T-helper 22 cell (primary cell): ENCODE measurements around the gene DSCAML1.
"Not testable (repeated sequence)": the region's sequence is repeated elsewhere in the genome, so short reads cannot be mapped to it uniquely, and the experiment has no call there.

Source experiments
- DNase-seq: peaks from one replicate; pipeline ENCODE4 v3.0.0-alpha.2; 2020; ENCODE audit warnings: low read depth

DSCAML1 gene

GRCh38 chr11:117817368-117818040 is 20.5 kb upstream of the DSCAML1 start:
- peak; percentile 47 for DNase-seq

DNA sequence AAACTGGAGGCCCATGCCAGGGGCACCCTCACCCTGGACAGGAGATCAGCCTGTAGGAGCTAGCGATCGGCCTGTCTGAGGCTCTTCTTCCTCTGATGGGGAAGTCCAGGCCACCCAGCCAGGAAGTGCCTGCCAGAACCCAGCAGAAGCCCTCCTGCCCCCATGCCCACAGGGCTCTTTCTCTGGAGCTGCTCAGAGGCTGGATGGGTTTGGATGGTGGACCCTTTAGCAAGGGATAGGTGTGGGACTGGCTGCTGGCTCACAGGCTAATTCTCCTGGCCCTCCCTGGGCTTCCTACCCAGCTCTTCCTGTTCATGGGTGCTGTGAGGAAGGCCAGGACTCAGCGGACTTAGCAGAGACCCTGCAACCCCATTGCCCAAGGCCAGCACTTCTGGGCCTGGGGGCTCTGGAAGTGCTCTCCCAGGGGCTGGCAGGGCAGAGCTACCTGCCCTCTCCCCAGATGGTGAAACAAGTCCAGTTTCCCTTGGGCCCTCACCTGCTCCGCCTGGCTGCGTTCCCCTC is 19.9 kb upstream of the DSCAML1 start:
- no peak for DNase-seq

DNA sequence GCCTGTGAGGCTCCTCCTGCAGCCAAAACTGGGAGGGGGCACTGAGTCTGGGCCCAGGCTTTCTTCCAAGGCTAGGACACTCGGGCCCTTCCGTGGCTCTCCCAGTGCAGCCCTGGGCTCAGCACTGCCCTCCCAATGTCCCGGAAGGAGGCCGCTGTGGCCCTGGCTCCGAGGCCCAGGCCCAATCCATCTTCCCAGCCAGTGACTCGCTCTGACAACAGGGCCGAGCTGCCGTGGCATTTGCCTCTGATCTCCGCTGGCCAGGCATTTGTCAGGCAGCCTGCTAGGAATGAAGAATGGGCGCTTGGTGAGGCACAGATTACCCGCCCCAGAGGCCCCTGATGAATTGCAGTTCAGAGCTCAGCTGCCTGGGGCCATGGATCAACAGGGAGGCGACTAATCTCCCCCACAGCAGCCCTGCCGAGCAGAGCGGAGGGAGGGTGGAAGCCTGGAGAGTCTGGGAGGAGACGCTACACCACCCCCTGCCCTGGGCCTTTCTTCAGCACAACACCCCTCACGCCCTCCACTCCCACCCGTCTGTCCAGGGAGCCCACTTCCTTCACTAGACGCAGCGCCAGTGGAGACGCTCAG is 19.2 kb upstream of the DSCAML1 start:
- no peak for DNase-seq

GRCh38 chr11:117815262-117815803 is 18.3 kb upstream of the DSCAML1 start:
- peak; percentile 66 for DNase-seq

DNA sequence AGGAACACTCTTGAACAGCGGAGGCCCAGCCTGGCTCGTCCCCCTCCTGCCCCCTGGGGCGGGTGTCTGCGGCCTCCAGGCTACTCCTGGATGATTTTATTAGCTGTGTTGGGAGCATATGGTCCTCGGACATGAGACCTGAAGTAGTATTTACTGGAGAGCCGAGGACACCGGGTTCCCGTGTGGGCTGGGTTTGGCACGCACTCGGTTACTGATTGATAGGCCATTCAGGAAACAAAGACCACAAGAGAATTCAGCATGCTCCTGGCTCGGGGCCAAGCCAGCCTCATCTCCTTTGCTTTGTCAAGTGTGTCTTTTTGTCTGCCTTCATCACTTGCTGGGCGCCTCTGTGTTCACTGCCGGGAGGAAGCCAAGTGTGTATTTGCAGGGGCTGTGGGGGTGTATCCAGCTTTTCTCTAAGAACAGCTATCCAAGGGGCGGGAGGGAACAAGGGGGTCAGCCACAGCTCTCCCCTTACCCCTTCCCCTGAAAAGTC is 17.8 kb upstream of the DSCAML1 start:
- DNase-seq = peak; percentile 72

DNA sequence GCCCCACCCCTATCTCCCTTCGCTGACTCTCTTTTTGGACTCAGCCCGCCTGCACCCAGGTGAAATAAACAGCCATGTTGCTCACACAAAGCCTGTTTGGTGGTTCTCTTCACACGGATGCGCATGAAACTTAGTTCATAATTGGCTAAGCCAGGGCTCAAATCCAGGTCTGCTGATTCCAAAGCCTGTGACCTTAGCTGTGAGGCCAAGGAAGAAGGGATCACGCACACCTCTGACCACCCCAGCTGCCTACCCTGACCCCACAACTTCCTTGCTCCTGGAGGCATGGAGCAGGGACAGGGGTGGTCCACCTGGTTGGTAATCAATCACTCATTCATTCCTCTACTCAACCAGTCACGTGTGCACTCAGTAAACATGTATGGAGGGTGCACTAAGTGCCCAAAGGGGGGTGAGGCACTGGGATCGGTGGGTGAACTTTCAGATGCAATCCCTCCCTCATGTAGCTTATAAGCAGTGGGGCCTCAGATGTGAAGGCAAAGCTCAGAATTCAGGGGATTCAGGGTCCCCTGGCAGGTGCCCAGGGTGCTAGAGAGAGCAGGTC is 17.3 kb upstream of the DSCAML1 start:
- no peak for DNase-seq

- not testable (repeated sequence) for DNase-seq
Measured at GRCh38 chr11:117810056-117810451, 13.0 kb upstream of the DSCAML1 start.

DNA sequence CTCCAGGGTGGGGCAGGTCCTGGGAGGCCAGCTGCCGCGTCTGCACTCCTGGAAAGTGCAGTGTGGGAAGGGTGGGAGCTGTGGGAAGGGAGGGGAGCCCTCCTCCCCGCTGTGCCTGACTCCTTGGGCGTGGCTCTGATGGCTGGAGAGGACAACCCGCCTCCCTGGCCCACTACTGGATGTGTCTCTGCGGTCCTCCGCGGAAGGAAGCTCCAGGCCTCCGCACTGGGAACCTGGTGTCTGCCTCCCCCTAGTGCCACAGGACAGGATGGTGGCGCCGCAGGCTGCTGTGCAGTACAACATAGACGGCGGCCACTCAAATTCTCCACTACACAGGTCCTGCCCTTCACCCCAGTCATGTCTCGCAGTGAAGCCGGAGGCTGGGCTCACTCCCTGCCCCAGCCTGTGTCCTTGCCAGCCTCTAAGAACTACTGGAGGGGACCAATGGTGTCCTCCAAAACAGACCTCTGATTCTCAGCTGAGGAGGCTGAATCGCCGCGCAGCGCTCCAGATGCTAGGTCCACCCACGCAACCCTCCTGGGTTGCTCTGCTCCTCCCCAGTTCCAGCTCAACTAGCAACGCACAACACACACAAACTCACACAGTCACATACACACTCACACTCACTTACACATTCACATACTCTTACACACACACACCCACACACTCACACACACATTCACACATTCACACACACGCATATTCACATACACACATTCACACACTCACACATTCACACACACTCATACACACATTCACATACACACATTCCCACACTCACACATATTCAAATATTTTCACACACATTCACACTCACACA is 12.4 kb upstream of the DSCAML1 start:
- no peak for DNase-seq

- DNase-seq = no peak
Measured at GRCh38 chr11:117808784-117809183, 11.8 kb upstream of the DSCAML1 start.

DNA sequence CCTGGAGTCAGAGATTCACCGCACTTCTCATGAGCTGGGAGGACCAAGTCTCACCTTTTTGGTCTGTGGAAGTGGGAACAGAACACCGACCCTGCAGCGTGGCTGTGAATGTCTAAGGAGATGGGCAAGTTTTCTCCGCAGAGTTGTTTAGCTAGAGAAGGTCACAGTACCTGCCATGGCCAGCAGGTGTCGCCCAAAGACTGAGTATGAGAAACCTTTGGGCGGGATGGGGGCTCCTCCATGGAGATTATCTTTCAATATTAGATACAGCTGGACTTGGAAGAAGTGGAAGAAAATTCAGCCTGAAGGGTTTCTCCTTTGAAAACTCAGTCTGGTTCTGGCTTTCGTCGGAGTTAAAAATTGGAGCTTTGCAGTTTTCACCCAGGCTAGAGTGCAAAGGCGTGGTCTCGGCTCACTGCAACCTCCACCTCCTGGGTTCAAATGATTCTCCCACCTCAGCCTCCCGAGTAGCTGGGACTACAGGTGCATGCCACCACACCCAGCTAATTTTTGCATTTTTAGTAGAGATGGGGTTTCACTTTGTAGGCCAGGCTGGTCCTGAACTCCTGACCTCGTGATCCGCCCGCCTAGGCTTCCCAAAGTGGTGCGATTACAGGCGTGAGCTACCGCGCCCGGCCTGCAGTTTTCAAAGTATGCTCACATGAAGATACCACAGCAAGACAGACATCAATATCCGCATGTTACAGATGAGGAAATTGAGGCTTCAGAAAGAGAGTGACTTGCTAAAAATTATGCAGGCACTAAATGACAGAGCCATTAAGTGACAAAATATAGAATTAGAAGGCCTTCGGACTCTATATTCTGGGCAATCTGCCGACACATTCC is 10.7 kb upstream of the DSCAML1 start:
- DNase-seq = peak; percentile 37

- no peak for DNase-seq
Measured at GRCh38 chr11:117806846-117807245, 9.8 kb upstream of the DSCAML1 start.

GRCh38 chr11:117805045-117805444 is 8.0 kb upstream of the DSCAML1 start:
- no peak for DNase-seq

GRCh38 chr11:117803896-117804295 is 6.9 kb upstream of the DSCAML1 start:
- no peak for DNase-seq

DNA sequence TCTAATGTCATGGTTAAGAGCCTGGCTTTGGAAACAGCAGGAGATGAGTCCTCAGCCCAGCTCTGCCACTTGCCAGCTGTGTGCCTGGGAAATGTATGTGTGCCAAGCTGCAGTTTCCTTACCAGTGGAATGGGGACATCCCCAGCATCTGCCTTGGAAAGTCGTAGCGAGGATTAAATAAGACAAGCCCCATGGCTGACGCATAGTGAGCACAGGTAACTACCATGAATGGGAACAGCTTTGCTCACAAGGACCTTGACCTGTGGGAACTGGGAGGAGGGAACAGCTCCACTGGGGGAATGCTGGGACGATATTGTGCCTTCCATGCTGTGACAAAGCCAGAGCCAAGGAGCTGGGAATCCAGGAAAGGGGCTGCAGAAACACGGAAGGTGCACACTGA is 2.6 kb upstream of the DSCAML1 start:
- DNase-seq = no peak

DNA sequence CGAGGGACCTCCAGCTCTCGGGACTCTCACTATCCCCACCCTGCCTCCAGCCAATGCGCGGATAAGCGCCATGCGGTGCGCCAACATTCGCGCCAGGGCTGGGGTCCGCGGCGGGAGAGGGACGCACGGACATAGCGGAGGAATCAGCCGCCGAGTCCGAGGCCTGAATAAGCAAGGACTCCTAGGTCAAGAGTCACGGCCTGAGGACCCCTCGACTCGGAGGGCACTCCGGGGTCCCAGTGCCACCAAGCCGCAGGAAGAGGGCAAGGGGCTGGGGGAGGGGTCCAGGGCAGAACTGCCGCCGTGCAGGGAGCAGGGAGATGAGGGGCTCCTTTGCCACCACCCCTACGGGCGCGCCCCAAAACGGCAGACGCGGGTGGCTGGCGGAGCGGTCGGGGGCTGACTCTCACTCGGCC is 552 bp downstream of the DSCAML1 start:
- no peak for DNase-seq

GRCh38 chr11:117795638-117796455 is 1.2 kb downstream of the DSCAML1 start:
- DNase-seq = no peak

GRCh38 chr11:117794772-117795629 is 2.0 kb downstream of the DSCAML1 start:
- DNase-seq = no peak

DNA sequence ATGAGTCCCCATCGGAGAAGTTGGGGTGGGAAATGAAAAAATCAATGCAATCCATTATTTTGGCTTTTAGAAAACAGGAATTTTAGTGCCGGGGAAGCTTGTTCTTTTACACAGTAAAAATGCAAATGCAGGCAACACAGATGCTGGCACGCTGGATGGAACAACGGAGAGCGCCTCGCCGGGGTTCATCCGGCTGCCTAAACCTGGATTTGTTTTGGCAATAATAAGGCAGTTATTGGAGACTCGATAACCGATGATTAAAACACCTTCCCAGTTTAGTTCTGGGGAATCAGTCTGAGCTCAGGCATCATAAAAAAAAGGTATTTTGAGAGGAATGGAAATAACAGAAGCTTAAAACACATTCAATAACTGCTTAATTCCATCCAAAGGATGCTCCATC is 2.9 kb downstream of the DSCAML1 start:
- DNase-seq = no peak

- no peak for DNase-seq
Measured at GRCh38 chr11:117793583-117793982, 3.4 kb downstream of the DSCAML1 start.
